ENCODE measurements around the gene NCKAP5.

NCKAP5 gene

DNA sequence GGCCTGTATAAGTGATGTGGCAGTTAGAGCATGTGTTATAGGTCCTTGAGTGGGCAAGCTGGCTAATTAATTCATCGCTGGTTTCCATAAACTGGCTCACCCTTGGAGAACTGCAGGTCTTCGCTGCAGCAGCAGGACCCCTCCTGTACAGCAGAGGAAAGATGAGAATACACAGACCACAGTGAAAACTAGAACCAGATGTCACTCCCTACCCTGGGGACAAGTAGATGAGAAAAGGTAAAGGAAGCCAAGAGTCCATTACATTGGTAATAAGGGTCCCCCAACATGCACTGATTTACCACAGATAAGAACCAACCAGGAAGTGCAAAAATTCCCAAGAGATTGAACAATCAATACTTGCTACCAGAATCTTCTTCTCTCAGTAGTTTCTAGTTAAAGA, 482.6 kb downstream of the NCKAP5 start:
- no peak for DNase-seq (ENCODE audit: low read depth in 2 of 2)

DNA sequence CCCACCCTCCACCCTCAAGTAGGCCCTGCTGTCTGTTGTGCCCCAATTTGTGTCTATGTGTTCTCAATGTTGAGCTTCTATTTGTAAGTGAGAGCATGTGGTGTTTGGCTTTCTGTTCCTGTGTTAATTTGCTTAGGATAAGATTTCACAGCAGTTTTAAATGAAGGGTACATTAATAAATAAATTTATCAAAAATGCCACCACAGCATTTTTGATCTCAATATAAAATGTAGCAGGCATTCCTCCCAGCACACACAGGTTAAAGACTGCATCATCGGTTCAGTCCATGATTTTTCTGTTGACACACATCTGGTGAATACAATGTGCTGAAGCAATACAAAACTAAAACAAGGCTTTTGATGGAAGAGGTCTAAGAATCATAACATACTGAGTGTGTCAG, 486.2 kb downstream of the NCKAP5 start:
- no peak for DNase-seq (ENCODE audit: low read depth in 2 of 2)

DNA sequence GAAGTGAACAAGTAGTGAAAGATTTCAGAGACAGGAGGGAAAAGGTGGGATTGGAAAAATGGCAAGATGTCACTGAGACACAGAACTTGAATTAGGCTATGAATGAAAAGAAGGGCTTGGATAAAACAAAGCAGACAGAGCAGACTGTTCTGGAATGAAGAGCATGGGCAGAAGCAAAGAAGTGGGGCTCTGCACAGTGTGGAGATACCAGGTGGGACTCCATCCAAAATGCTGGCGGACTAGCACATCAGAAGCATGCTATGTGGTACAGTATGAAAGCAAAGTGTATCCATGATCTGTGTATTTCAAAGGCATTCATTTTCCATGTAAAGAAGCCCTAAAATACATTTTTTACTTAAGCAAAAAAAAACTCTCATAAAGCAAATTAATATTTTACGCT, 487.4 kb downstream of the NCKAP5 start:
- no peak for DNase-seq (ENCODE audit: low read depth in 2 of 2)

DNA sequence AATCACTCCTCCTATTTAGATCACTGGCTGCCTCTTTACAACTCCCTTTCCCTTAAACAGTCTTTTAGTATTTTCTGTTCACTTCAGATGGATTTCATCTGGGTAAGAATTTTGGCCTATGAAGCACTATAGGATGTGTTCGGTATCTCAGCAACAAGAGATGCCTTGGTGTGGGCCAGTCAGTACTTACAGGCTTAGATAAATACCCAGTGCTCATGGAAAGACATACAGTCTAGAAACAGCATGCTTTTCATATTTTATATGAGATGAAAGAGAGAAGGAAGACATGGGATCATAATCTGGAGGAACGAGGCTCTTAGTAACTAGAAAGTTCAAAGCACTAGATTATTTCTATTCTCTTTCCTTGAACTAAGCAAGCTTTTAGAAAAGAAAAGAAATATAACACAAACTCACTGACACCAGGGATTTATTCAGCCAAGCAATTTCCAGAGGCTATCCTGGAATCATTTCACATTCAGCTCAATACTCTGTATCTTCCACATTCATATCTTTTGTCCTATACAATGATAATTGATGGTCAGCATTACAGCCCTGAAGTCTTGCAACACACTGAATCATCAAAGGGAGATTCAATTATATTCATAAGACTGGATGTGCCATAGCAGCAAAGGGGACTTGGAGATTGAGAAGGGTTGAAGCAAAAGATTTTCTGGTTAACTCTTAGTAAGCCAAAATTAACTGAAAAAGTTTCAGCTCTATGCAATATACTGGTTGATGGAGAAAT, 489.4 kb downstream of the NCKAP5 start:
- no peak for DNase-seq (ENCODE audit: low read depth in 2 of 2)

DNA sequence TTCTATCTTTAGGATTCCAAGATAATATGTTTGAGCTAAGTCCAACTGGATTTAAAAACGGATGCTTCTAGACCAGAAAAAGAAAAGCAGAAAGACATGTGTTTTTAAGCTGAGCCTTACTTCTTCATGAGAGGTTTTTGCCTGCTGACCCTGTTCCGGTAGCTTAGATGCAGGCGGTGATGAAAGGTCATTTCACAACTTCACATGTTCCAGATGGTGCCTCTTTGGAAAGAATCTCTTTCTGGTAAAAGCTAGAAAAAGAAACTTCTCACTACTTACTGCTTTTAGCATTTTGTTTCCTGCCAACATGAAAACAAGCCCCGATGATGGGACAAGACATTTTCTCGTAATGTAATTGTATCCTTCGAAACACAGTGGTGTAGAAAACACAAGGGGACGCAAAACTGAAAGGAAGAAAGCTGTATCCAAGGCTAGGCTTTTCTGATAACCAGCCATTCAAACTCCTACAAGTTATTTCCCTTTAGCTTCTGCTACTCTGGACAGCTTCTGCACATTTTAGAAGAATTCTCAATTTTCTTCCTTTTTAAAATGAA, 490.9 kb downstream of the NCKAP5 start:
- DNase-seq (ENCODE audit: low read depth in 2 of 2) = no peak

DNA sequence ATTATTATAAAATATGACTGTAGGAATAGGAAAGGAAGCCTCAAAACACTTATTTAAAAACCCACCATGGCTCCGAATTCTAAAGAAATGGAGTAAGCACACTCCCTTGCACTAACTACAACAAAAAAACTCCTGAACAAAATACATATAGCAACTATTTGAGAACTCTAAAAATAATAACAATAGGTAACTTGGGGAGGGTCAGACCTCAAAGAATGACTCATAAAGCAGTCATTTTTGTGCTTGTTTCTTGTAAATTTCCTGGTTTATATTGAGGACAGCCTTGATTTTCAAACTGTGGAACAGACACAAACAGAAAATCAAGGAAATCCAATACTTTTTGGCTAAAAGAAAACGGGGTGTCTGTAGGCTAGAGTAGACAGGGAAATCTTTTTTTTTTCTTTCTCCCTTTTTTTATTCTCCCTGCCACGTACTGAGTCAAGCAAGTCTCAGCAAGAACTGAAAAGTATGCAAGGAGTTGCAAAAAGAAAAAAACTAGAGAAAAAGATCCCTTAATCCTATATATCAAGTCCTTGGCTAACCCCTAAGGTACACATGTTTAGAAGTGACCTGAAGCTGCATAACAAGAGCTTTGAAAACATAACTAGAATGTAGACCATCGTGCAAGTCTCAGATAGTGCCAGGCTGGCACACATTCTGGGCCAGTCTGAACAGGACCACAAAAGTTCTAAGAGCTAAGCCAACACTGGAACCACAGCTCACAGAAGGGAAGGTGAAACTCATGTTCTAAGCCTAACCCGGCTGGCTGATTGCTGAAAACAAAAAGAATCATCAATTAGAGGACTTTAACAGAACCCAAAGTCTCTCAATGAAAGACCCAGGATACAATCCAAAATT, 495.2 kb downstream of the NCKAP5 start:
- DNase-seq (ENCODE audit: low read depth in 2 of 2) = no peak

DNA sequence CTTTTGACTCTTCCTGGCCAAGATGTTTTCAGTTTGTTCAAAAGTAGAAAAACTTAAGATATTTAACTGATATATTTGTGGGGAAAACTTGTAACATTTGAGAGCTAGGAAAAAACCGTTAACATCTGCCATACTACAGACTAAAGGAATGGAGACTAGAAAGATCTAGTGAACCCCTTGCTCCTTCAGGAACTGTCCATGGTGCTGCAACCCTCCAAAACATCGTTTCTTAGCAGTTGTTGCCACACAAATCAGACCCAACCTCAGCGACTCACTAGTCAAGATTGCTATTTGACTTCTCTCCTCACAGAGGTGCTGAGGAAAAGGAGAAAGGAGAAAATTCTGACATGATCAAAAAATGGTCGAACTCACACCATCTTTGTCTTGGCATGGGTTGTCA, 504.5 kb downstream of the NCKAP5 start:
- no peak for DNase-seq (ENCODE audit: low read depth in 2 of 2)

DNA sequence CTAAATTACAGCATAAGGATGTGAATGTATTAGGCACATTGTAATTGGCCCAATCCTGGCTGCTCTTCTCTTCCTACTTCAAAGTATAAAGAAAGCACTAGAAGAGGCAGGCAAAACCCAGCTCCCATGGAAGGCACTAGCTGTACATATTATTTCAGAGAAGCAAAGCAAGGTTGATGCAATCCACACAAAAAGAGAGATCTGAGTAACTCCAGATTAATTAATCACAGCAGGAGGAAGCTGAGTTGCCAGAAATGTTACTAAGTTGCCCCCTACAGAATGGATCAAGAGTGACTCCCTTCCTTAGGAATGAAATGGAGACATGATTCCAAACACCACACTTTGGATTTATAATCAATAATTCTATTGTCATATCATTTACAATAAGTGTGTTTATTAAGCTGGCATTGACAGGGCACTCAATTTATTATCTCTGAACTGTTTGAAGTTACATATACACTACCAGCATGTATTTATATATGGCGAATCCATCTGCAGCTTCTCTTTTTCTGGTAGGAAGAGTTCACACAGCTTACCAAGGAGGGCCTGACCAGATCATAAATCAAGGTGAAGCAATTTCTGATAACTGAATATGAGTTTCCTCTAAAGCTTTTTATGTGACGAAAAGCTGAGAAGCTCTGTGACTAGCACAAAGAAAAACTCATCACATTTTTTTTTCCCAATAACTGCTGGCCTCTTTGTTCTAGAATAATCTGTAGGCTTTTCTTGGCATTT, 505.2 kb downstream of the NCKAP5 start:
- no peak for DNase-seq (ENCODE audit: low read depth in 2 of 2)

DNA sequence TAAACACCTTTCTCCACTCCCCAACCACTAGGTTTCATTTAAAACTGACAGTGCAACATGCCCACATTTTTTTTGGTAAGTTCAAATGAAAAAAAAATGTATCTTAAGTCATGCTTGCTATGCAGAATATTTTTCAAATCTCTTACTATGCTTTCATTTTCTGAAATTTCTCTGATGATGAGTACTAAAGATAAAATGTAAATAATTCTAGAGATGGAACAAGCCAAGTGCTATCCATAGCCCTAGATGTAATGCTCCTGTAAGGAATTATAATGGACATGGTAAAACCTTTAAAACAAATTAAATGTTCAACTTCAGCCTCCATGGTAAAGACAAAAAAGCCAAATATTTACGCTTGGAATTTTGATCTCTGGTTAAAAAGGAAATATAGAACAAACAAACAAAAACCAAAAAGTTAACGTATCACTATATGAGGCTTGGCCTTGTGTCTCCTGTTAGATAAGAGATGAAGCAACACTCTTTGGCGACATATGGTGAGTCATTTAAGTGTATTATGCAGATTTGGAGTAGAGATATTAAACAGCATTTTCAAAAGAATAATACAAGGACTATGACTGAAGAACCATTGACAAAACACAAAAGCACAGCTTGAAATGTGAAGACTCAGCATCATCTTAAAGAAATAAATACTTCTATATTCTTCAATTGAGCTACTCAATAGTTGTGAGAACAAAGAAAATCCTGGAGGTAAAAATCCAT, 506.2 kb downstream of the NCKAP5 start:
- DNase-seq (ENCODE audit: low read depth in 2 of 2) = no peak

DNA sequence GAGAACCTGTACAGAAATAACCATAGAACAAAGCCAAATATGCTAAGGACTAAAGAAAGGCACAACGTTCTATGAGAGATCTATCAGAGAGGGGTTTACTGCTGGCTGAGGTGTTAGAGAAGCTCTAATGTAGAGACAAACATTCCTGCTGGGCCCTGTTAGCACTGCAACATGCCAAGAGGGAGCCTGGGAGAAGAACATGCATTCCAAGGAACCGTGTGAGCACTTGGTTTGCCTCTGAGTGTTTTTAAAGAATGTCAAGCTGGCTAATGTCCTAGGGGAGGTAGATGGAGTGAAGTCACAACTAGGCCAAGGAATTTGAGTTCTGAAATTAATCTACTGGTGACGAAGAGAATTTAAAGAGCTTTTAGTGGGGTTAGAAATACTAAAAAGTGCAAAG, 514.0 kb downstream of the NCKAP5 start:
- no peak for DNase-seq (ENCODE audit: low read depth in 2 of 2)

DNA sequence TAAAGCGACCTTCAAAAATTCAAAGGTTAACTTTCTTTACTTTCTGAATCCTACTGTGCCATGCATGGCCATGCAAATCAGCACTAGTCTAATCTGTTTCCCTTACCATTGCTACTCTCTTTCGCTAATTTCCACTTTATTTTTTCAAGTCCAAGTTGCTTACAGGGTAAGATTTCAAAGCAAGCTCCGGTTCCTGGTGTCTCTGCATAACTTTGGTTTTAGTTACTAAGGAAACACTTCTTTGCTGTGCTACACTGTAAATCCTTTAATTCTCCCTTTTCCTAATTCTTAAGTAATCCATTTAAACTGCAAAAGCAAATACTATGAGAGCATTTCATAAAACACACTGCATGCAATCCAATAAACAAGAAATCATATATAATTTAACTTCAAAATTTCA, 514.7 kb downstream of the NCKAP5 start:
- DNase-seq (ENCODE audit: low read depth in 2 of 2) = no peak

DNA sequence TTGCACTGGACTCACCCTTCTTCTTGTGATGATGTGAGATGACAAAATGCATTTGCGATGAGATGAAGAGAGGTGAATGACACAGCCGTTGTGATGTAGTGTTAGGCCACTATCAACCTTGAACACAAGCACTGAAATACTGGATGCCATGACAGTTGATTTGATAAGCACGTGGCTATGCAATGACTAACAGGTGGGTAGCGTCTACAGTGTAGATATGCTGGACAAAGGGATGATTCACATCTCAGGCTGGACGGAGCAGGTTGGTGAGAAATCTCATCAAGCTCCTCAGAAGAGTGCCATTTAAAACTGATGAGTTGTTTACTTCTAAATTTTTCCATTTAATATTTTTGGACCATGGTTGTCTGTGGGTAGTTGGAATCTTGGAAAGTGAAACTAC, 522.5 kb downstream of the NCKAP5 start:
- no peak for DNase-seq (ENCODE audit: low read depth in 2 of 2)

DNA sequence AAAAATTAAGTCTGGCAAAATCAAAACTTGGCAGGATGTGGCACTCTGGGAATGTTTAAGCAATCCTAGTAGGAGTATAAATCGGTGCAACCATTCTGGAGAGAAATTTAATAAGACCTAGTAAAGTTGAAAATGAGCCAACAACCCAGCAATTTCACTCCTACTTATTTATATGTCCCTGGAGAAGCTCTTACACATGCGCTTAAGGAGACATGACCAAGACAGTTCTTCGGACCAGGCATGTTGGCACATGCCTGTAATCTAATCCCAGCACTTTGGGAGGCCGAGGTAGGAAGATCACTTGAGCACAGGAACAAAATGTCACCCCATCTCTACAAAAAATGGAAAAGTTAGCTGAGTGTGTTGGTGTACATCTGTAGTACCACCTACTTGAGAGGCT, 523.7 kb downstream of the NCKAP5 start:
- DNase-seq (ENCODE audit: low read depth in 2 of 2) = no peak

DNA sequence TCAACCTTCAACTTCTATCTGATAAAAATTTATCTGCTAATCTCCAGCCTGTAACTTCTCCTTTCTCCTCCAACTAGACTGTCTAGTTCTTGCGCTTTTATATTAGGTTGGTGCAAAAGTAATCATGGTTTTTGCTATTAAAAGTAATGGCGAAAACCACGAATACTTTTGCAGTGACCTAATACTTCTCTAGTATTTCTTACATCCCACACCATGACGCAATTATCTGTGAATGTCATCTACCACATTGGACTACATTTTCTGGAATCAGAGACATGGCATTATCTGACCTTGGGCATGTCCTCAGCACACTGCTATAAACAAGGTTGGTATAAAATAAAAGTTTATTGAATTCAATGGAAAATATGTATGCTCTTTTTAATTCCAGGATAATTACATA, 528.1 kb downstream of the NCKAP5 start:
- DNase-seq (ENCODE audit: low read depth in 2 of 2) = no peak

DNA sequence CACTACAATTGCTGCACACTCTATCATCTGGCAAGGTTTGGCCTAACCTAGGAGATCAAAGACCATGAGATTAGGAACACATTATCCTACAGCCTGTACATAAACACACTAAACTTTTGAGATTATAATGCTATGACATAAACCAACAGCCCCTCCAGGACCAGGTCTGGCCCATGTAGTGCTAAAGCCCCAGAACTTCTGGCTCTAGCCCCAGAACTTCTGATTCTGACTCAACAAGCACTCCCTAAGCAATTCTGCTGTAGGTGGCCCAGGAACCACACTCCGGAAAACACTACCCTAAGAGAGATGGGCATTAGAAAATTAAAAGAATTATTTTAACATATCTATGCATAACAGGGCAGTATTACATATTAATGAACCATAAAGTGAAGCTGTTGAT, 528.7 kb downstream of the NCKAP5 start:
- DNase-seq (ENCODE audit: low read depth in 2 of 2) = no peak

DNA sequence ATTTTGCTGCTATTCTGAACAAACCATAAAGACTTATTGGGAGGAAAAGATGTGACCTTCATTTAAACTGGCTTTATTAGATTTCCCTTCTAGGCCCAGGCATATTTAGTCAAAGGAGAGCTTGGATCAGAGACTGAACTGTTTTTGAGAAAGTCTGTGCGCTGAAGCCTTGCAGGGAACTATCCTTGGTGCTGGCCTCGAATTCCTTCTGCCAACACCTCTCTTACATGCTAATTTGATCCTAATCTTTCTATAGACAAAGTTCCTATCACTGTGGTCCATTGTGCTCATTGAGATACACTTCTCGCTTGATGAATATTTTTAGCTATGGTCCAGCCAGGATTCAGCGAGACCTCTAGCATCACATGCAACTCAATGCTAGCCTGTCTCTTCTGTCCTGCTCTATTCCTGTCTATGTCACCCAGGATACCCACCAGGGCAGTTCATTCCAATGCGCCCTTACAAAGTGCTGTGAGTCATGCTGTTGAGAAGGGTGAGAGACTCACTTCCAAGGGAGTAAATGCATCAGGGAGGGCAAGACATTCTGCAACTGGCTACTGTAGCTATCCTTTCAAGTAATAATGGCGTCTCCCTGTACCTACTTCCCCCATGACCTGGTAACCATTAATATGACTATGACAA, 541.6 kb downstream of the NCKAP5 start:
- no peak for DNase-seq (ENCODE audit: low read depth in 2 of 2)

DNA sequence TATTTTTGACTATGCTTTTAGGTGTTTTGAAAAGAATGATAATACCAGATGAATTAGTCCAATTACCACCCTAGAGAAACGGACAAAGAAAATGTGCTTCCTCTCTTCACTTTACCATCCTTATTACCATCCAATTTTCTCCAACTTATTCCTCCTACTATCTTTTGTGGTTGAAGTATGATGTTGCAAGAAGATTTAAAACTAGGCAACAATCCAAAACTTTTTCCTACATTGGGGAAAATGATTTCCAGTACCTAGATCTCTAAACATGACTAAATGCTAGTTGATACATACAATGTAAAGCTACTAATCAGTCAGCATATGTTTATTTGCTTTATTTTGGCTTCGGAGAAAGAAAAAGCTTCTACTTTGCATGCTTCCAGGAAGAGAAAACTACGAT, 543.3 kb downstream of the NCKAP5 start:
- no peak for DNase-seq (ENCODE audit: low read depth in 2 of 2)

DNA sequence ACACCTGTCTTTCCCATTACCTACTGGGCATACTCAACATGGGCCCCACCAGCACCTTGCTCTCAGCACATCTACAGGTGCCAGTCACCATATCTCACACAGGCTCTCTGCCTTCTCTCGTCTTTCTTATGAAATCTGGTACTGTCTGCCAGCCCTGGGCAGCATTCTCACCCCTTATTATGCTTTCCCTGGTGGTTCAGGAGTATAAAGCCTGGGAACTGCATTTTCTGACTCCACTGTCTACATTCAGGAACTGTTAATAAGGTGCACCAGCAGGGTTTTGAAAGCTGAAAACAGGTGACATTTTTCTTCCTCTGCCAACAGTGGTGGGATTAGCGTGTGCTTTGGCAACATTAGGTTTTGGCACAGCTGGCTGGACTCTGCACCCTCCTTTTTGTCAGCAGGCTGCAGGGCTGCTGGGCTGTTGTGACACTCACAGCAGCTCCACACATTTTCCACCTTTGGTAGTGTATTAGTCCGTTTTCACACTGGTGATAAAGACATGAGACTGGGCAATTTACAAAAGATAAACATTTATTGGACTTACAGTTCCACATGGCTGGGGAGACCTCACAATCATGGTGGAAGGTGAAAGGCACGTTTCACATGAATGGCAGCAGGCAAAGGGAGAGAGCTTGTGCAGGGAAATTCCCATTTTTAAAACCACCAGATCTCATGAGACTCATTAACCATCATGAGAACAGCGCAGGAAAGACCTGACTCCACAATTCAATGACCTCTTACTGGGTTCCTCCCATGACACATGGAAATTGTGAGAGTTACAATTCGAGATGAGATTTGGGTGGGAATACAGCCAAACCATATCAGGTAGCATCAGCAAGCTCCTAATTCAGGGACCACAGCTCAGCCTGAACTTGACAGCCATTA, 555.2 kb downstream of the NCKAP5 start:
- no peak for DNase-seq (ENCODE audit: low read depth in 2 of 2)

DNA sequence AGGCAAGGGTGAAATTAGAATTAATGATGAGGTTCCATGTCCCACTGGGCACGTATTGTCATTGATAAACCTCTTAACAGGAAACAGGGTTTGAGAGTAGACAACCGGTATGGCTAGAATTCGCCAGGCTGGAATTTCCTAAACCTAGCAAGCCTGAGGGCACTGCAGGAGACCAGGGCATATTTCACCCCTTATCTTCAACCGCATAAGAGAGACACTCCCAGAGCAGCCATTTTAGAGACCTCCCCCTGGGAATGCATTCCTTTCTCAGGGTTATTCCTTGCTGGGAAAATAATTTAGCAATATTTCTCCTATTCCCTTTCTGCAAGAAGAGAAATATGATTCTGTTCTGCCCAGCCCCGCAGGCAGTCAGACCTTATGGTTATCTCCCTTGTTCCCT, 563.6 kb downstream of the NCKAP5 start:
- DNase-seq (ENCODE audit: low read depth in 2 of 2) = no peak

DNA sequence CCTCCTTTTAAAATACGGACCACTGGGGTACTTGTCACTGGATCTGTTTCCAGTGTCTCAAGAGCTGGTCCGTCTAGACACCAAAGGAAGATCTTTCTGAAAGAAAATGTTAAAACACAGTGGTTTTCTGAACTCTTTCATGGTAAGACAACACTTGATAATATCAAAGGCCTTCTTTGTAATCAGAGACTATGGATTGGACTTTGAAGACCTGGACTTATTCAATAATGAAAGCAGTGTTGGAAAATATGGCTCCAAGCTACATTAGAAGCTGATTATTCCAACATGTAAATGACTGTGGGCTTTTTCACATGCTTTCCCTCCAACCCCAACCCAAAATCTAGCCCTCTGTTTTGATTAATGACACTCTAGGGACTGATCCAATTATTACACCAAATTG, 568.8 kb downstream of the NCKAP5 start:
- no peak for DNase-seq (ENCODE audit: low read depth in 2 of 2)
